ENCODE data around the gene FAM170B. TPM values are rescaled to one million over a fixed set of nuclear protein-coding genes. Genes with fewer than 3 reads are reported as not detected.
A peak's percentile ranks its signal among the peaks of the same experiment; 100 is the strongest.

FAM170B gene
- total and polyA plus RNA-seq, 2 experiments from 2014 or later: not detected

DNA sequence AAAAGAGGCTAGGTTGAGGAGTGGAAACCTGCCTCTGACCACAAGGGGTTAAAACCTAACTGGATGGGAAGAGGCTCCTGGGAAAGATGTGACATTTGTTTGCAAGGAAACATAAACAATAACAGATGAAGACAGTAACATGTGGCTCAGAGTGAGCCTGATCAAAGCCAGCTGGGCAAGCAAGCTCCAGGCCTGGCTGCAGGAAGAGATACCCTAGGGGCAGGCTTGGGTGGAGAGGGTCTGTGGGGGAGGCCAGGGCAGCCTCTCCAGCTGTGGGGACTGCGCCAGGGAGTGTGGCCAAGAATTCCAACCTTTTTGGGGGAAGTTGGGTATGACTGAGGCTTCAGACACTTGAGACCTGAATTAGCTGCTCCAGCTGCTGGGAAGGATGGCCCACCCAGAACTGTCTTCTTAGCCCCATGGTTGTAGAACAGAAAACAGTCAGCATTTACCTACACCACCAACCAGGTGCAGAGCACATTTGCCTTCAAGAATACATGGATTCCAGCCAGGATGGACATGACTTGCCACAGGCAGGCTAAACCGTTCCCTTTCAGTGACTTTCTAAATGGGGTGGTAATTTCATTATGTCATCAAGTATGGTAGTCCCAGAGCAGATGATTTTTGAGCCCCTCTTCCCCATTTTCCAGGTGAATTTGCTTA lies 10.4 kb upstream of the FAM170B start:
- H4K20me1 ChIP-seq (replicated peaks; ENCODE audit: insufficient read depth): no peaks in the 10 kb centered on the region
- Mint-ChIP-seq H3K4me3 (no peak overlapping the region), H3K9me3 (peaks cover 16% of the 10 kb centered on the region), H3K4me1 (peaks cover 25% of the 10 kb centered on the region), H3K27me3 (ENCODE audit: insufficient read depth, low read depth, poor library complexity) (no peaks in the 10 kb centered on the region), H3K27ac (peak overlapping the region; percentile 90), H3K36me3 (ENCODE audit: low read depth) (peaks cover 7% of the 10 kb centered on the region; the same call in 2 of the 3 replicates)
- H3F3A ChIP-seq (replicated peaks; ENCODE audit: low read depth): no peaks in the 10 kb centered on the region
- H3K27me3 ChIP-seq (ENCODE audit: insufficient read depth): no peaks in the 10 kb centered on the region
- DNase-seq (ENCODE audit: low spot score) (no peak), ATAC-seq (no peak)
- TF ChIP-seq POLR2AphosphoS5 (IDR thresholded peaks at IDR 0.05; ENCODE audit: low read depth) (no peak), CREB1 (CRISPR knock-in tag; IDR thresholded peaks at IDR 0.05; ENCODE audit: low read depth) (no peak), STAT1 (IDR thresholded peaks at IDR 0.05; ENCODE audit: unreplicated experiment) (no peak), JUNB (IDR thresholded peaks at IDR 0.05; ENCODE audit: unreplicated experiment) (no peak), NANOG (IDR thresholded peaks at IDR 0.05; ENCODE audit: borderline replicate concordance) (no peak), ZNF331 (CRISPR knock-in tag; IDR thresholded peaks at IDR 0.05; ENCODE audit: low read depth) (no peak), EZH2 (IDR thresholded peaks at IDR 0.05; ENCODE audit: low read depth, unreplicated experiment) (no peak), EZH2phosphoT487 (IDR thresholded peaks at IDR 0.05; ENCODE audit: unreplicated experiment) (no peak), ZNF114 (CRISPR knock-in tag; IDR thresholded peaks at IDR 0.05) (no peak)
- TF ChIP-seq, protein P1, sequence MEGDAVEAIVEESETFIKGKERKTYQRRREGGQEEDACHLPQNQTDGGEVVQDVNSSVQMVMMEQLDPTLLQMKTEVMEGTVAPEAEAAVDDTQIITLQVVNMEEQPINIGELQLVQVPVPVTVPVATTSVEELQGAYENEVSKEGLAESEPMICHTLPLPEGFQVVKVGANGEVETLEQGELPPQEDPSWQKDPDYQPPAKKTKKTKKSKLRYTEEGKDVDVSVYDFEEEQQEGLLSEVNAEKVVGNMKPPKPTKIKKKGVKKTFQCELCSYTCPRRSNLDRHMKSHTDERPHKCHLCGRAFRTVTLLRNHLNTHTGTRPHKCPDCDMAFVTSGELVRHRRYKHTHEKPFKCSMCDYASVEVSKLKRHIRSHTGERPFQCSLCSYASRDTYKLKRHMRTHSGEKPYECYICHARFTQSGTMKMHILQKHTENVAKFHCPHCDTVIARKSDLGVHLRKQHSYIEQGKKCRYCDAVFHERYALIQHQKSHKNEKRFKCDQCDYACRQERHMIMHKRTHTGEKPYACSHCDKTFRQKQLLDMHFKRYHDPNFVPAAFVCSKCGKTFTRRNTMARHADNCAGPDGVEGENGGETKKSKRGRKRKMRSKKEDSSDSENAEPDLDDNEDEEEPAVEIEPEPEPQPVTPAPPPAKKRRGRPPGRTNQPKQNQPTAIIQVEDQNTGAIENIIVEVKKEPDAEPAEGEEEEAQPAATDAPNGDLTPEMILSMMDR (conservative IDR thresholded peaks at IDR 0.05; ENCODE audit: low read depth in 2 of 2): no peak
- TF ChIP-seq, protein P2, sequence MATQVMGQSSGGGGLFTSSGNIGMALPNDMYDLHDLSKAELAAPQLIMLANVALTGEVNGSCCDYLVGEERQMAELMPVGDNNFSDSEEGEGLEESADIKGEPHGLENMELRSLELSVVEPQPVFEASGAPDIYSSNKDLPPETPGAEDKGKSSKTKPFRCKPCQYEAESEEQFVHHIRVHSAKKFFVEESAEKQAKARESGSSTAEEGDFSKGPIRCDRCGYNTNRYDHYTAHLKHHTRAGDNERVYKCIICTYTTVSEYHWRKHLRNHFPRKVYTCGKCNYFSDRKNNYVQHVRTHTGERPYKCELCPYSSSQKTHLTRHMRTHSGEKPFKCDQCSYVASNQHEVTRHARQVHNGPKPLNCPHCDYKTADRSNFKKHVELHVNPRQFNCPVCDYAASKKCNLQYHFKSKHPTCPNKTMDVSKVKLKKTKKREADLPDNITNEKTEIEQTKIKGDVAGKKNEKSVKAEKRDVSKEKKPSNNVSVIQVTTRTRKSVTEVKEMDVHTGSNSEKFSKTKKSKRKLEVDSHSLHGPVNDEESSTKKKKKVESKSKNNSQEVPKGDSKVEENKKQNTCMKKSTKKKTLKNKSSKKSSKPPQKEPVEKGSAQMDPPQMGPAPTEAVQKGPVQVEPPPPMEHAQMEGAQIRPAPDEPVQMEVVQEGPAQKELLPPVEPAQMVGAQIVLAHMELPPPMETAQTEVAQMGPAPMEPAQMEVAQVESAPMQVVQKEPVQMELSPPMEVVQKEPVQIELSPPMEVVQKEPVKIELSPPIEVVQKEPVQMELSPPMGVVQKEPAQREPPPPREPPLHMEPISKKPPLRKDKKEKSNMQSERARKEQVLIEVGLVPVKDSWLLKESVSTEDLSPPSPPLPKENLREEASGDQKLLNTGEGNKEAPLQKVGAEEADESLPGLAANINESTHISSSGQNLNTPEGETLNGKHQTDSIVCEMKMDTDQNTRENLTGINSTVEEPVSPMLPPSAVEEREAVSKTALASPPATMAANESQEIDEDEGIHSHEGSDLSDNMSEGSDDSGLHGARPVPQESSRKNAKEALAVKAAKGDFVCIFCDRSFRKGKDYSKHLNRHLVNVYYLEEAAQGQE (IDR thresholded peaks at IDR 0.05; ENCODE audit: unreplicated experiment): no peak
- TF ChIP-seq, protein P3, sequence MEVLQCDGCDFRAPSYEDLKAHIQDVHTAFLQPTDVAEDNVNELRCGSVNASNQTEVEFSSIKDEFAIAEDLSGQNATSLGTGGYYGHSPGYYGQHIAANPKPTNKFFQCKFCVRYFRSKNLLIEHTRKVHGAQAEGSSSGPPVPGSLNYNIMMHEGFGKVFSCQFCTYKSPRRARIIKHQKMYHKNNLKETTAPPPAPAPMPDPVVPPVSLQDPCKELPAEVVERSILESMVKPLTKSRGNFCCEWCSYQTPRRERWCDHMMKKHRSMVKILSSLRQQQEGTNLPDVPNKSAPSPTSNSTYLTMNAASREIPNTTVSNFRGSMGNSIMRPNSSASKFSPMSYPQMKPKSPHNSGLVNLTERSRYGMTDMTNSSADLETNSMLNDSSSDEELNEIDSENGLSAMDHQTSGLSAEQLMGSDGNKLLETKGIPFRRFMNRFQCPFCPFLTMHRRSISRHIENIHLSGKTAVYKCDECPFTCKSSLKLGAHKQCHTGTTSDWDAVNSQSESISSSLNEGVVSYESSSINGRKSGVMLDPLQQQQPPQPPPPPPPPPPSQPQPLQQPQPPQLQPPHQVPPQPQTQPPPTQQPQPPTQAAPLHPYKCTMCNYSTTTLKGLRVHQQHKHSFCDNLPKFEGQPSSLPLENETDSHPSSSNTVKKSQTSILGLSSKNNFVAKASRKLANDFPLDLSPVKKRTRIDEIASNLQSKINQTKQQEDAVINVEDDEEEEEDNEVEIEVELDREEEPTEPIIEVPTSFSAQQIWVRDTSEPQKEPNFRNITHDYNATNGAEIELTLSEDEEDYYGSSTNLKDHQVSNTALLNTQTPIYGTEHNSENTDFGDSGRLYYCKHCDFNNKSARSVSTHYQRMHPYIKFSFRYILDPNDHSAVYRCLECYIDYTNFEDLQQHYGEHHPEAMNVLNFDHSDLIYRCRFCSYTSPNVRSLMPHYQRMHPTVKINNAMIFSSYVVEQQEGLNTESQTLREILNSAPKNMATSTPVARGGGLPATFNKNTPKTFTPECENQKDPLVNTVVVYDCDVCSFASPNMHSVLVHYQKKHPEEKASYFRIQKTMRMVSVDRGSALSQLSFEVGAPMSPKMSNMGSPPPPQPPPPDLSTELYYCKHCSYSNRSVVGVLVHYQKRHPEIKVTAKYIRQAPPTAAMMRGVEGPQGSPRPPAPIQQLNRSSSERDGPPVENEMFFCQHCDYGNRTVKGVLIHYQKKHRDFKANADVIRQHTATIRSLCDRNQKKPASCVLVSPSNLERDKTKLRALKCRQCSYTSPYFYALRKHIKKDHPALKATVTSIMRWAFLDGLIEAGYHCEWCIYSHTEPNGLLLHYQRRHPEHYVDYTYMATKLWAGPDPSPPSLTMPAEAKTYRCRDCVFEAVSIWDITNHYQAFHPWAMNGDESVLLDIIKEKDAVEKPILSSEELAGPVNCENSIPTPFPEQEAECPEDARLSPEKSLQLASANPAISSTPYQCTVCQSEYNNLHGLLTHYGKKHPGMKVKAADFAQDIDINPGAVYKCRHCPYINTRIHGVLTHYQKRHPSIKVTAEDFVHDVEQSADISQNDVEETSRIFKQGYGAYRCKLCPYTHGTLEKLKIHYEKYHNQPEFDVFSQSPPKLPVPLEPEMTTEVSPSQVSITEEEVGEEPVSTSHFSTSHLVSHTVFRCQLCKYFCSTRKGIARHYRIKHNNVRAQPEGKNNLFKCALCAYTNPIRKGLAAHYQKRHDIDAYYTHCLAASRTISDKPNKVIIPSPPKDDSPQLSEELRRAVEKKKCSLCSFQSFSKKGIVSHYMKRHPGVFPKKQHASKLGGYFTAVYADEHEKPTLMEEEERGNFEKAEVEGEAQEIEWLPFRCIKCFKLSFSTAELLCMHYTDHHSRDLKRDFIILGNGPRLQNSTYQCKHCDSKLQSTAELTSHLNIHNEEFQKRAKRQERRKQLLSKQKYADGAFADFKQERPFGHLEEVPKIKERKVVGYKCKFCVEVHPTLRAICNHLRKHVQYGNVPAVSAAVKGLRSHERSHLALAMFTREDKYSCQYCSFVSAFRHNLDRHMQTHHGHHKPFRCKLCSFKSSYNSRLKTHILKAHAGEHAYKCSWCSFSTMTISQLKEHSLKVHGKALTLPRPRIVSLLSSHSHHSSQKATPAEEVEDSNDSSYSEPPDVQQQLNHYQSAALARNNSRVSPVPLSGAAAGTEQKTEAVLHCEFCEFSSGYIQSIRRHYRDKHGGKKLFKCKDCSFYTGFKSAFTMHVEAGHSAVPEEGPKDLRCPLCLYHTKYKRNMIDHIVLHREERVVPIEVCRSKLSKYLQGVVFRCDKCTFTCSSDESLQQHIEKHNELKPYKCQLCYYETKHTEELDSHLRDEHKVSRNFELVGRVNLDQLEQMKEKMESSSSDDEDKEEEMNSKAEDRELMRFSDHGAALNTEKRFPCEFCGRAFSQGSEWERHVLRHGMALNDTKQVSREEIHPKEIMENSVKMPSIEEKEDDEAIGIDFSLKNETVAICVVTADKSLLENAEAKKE (CRISPR knock-in tag; IDR thresholded peaks at IDR 0.05): no peak
- TF ChIP-seq, protein P4, sequence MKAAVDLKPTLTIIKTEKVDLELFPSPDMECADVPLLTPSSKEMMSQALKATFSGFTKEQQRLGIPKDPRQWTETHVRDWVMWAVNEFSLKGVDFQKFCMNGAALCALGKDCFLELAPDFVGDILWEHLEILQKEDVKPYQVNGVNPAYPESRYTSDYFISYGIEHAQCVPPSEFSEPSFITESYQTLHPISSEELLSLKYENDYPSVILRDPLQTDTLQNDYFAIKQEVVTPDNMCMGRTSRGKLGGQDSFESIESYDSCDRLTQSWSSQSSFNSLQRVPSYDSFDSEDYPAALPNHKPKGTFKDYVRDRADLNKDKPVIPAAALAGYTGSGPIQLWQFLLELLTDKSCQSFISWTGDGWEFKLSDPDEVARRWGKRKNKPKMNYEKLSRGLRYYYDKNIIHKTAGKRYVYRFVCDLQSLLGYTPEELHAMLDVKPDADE (IDR thresholded peaks at IDR 0.05): no peak
- H2AFZ ChIP-seq: 0 out of 2 replicates have a peak overlapping the region, but pooled peaks have one; percentile 28
- H3K9me2 ChIP-seq (ENCODE audit: insufficient read depth): no peaks in the 10 kb centered on the region; the same call in 1 of the 2 replicates
- H3K4me3 ChIP-seq: no peak overlapping the region
- H3K79me2 ChIP-seq (replicated peaks; ENCODE audit: insufficient read depth): no peaks in the 10 kb centered on the region
- no peak overlapping the region for H3K27ac ChIP-seq (ENCODE audit: low read depth)
- H3K36me3 ChIP-seq (ENCODE audit: insufficient read depth): no peaks in the 10 kb centered on the region; the same call in 1 of the 2 replicates
- no peak overlapping the region for H3K4me2 ChIP-seq
- peaks cover 11% of the 10 kb centered on the region for H3K4me1 ChIP-seq (ENCODE audit: insufficient read depth)
